GM21717 (cell line): Measurements from ENCODE around the gene DHRSX.

Experiments used
- ATAC-seq: cut with Tn5 transposase; IDR thresholded peaks from one replicate; pipeline ENCODE4 v1.9.1; 2021; ENCODE audit warnings: mild to moderate bottlenecking, moderate library complexity; ENCODE audit not compliant: unreplicated experiment

DHRSX gene

GRCh38 chrX:2184089-2184488, 316.7 kb downstream of the DHRSX start:
- ATAC-seq = no peak

- no peak for ATAC-seq
Observed at GRCh38 chrX:2183193-2183725, 317.5 kb downstream of the DHRSX start.

GRCh38 chrX:2177541-2177940, 323.2 kb downstream of the DHRSX start:
- ATAC-seq = no peak

GRCh38 chrX:2176733-2177132, 324.0 kb downstream of the DHRSX start:
- ATAC-seq = no peak

- ATAC-seq = no peak
Observed at GRCh38 chrX:2176274-2176673, 324.5 kb downstream of the DHRSX start.

- no peak for ATAC-seq
Observed at GRCh38 chrX:2172359-2172758, 328.4 kb downstream of the DHRSX start.
